GM18498 (cell line): Measurements from ENCODE around the gene FGFR3.
"Not testable (repeated sequence)": the region's sequence is repeated elsewhere in the genome, so short reads cannot be mapped to it uniquely, and the experiment has no call there.

ENCODE experiments used
- ATAC-seq: cut with Tn5 transposase; IDR thresholded peaks from one replicate; pipeline ENCODE4 v1.9.1; 2021; ENCODE audit warnings: mild to moderate bottlenecking, moderate library complexity; ENCODE audit not compliant: unreplicated experiment

The FGFR3 gene

GRCh38 chr4:1815096-1815996 is 22.3 kb downstream of the FGFR3 start:
- ATAC-seq = no peak

- no peak for ATAC-seq
Observed at GRCh38 chr4:1815997-1816860, 23.1 kb downstream of the FGFR3 start.

GRCh38 chr4:1819284-1819683 is 26.2 kb downstream of the FGFR3 start:
- no peak for ATAC-seq

- ATAC-seq = no peak
Observed at GRCh38 chr4:1819816-1820215, 26.7 kb downstream of the FGFR3 start.

GRCh38 chr4:1821679-1822567 is 28.8 kb downstream of the FGFR3 start:
- ATAC-seq = no peak

GRCh38 chr4:1822568-1823544 is 29.8 kb downstream of the FGFR3 start:
- no peak for ATAC-seq

- ATAC-seq = no peak
Observed at GRCh38 chr4:1823545-1823932, 30.4 kb downstream of the FGFR3 start.

- ATAC-seq = no peak
Observed at GRCh38 chr4:1824746-1825145, 31.7 kb downstream of the FGFR3 start.

GRCh38 chr4:1825326-1825725 is 32.2 kb downstream of the FGFR3 start:
- no peak for ATAC-seq

- ATAC-seq = no peak
Observed at GRCh38 chr4:1826531-1827350, 33.6 kb downstream of the FGFR3 start.

- no peak for ATAC-seq
Observed at GRCh38 chr4:1830234-1830633, 37.1 kb downstream of the FGFR3 start.

GRCh38 chr4:1830642-1831228 is 37.6 kb downstream of the FGFR3 start:
- no peak for ATAC-seq

- no peak for ATAC-seq
Observed at GRCh38 chr4:1831331-1831730, 38.2 kb downstream of the FGFR3 start.

GRCh38 chr4:1832690-1833089 is 39.6 kb downstream of the FGFR3 start:
- ATAC-seq = no peak

- no peak for ATAC-seq
Observed at GRCh38 chr4:1833307-1834046, 40.4 kb downstream of the FGFR3 start.

- ATAC-seq = peak; percentile 77
Observed at GRCh38 chr4:1834047-1834775, 41.1 kb downstream of the FGFR3 start.

GRCh38 chr4:1835836-1836235 is 42.7 kb downstream of the FGFR3 start:
- not testable (repeated sequence) for ATAC-seq
